H1 (cell line): ENCODE measurements around the gene USP43. TPM values are rescaled to one million over a fixed set of nuclear protein-coding genes. Genes with fewer than 3 reads are reported as not detected.

Experiments used
- CTCF ChIA-PET: fragments of 300-600 bp; sonication (Branson Sonifier 250); formaldehyde crosslinking; loops from one replicate; lab custom pipeline; 2021; ENCODE audit not compliant: partially characterized antibody; lab: Charles Lee
- POLR2A ChIA-PET: fragments of 300-600 bp; sonication (Branson Sonifier 250); formaldehyde crosslinking; loops from one replicate; lab custom pipeline; 2021; ENCODE audit warnings: inconsistent platforms; ENCODE audit not compliant: partially characterized antibody; lab: Charles Lee
- DNase-seq, 2 experiments: peaks; one replicate each; pipeline versions ENCODE4 v3.0.0 to v3.0.0-alpha.2; 2010 to 2022; ENCODE audit warnings: low spot score in 2 of 2, low read depth in 1 of 2, mixed read lengths in 1 of 2
- FAIRE-seq: peaks from 2 replicates; lab custom pipeline; 2011; peaks lifted over from hg19 to GRCh38; lab: Jason Lieb, UNC
- H2AFZ ChIP-seq: 2 replicates; pipeline ENCODE4 v1.8.1; 2012; ENCODE audit warnings: low read length, inconsistent platforms
- H2AK5ac ChIP-seq: 2 replicates; pipeline ENCODE4 v1.6.1; 2013; ENCODE audit warnings: low read depth, low read length
- H2BK120ac ChIP-seq: replicated peaks from 2 replicates; pipeline ENCODE3; 2013; ENCODE audit warnings: low read depth, low read length, inconsistent platforms
- H2BK12ac ChIP-seq: 2 replicates; pipeline ENCODE4 v1.6.1; 2013; ENCODE audit warnings: low read depth, low read length
- H2BK15ac ChIP-seq: 2 replicates; pipeline ENCODE4 v1.6.1; 2013; ENCODE audit warnings: low read length
- H2BK20ac ChIP-seq: 2 replicates; pipeline ENCODE4 v1.6.1; 2013; ENCODE audit warnings: low read length
- H2BK5ac ChIP-seq: 2 replicates; pipeline ENCODE4 v1.6.1; 2013; ENCODE audit warnings: low read depth, low read length
- H3K14ac ChIP-seq: 2 replicates; pipeline ENCODE4 v1.6.1; 2013; ENCODE audit warnings: inconsistent platforms; ENCODE audit not compliant: insufficient read length
- H3K18ac ChIP-seq: 2 replicates; pipeline ENCODE4 v1.6.1; 2013; ENCODE audit warnings: low read length; ENCODE audit errors: extremely low read depth
- H3K23ac ChIP-seq: 2 replicates; pipeline ENCODE4 v1.6.1; 2013; ENCODE audit warnings: inconsistent platforms; ENCODE audit not compliant: insufficient read length
- H3K23me2 ChIP-seq: 2 replicates; pipeline ENCODE4 v1.6.1; 2013; ENCODE audit warnings: low read depth, low read length
- H3K27ac ChIP-seq: 2 replicates; pipeline ENCODE4 v1.6.1; 2011; ENCODE audit warnings: low read depth, low read length, inconsistent platforms
- H3K27me3 ChIP-seq, 4 experiments: replicated peaks in 1 of 4; 1 replicate in 1 of 4; 2 replicates in 3 of 4; pipeline versions ENCODE4 v1.6.1 to v1.8.1; 2011 to 2013; ENCODE audit warnings: low read length in 3 of 4, mild to moderate bottlenecking in 3 of 4, inconsistent platforms in 2 of 4, mixed read lengths in 2 of 4, moderate library complexity in 1 of 4; ENCODE audit not compliant: control insufficient read depth in 3 of 4, insufficient read depth in 3 of 4; ENCODE audit errors: extremely low read depth in 1 of 4
- H3K36me3 ChIP-seq, 4 experiments: 2 replicates each; pipeline versions ENCODE4 v1.6.1 to v1.8.1; 2011 to 2013; ENCODE audit warnings: mild to moderate bottlenecking in 4 of 4, low read length in 3 of 4, moderate library complexity in 2 of 4, control low read depth in 1 of 4, inconsistent platforms in 1 of 4; ENCODE audit not compliant: insufficient read depth in 4 of 4, control insufficient read depth in 2 of 4
- H3K4ac ChIP-seq: replicated peaks from 2 replicates; pipeline ENCODE3; 2013; ENCODE audit warnings: low read length, low read depth, mixed read lengths, inconsistent platforms; ENCODE audit not compliant: insufficient read length
- H3K4me1 ChIP-seq, 4 experiments: replicated peaks in 1 of 4; 1 replicate in 1 of 4; 2 replicates in 3 of 4; pipeline versions ENCODE4 v1.6.1 to v1.8.1; 2011 to 2013; ENCODE audit warnings: low read length in 3 of 4, inconsistent platforms in 2 of 4, mixed read lengths in 1 of 4; ENCODE audit not compliant: insufficient read depth in 4 of 4, control insufficient read depth in 3 of 4
- H3K4me2 ChIP-seq, 2 experiments: 2 replicates each; pipeline versions ENCODE4 v1.6.1 to v1.8.1; 2011 to 2013; ENCODE audit warnings: low read depth in 2 of 2, low read length in 2 of 2, control low read depth in 1 of 2, inconsistent platforms in 1 of 2, mild to moderate bottlenecking in 1 of 2; ENCODE audit not compliant: insufficient read depth in 1 of 2
- H3K4me3 ChIP-seq, 4 experiments: fragments of 200-600, 300-600 bp in 1 of 4; sonication (generic), shearing (Covaris generic), sonication (Bioruptor Twin) in 1 of 4; 2 replicates each; pipeline versions ENCODE4 v1.5.1 to v1.8.1; 2011 to 2016; ENCODE audit warnings: low read length in 4 of 4, low read depth in 3 of 4, control low read depth in 2 of 4, inconsistent platforms in 2 of 4, mild to moderate bottlenecking in 2 of 4, mixed read lengths in 1 of 4, moderate library complexity in 1 of 4; ENCODE audit not compliant: insufficient read depth in 2 of 4; ENCODE audit errors: extremely low read depth in 1 of 4
- H3K56ac ChIP-seq: replicated peaks from 2 replicates; pipeline ENCODE3; 2013; ENCODE audit warnings: low read depth, mild to moderate bottlenecking, mixed read lengths, low read length, inconsistent platforms; ENCODE audit not compliant: insufficient read length
- H3K79me1 ChIP-seq: 2 replicates; pipeline ENCODE4 v1.6.1; 2013; ENCODE audit warnings: low read depth, low read length, control low read depth
- H3K79me2 ChIP-seq, 2 experiments: 2 replicates each; pipeline versions ENCODE4 v1.6.1 to v1.8.1; 2012 to 2013; ENCODE audit warnings: low read length in 2 of 2, mild to moderate bottlenecking in 2 of 2, inconsistent platforms in 1 of 2; ENCODE audit not compliant: insufficient read depth in 2 of 2, control insufficient read depth in 1 of 2
- H3K9ac ChIP-seq, 4 experiments: replicated peaks in 1 of 4; 1 replicate in 1 of 4; 2 replicates in 3 of 4; pipeline versions ENCODE4 v1.6.1 to v1.8.1; 2011 to 2013; ENCODE audit warnings: low read depth in 3 of 4, low read length in 3 of 4, control low read depth in 2 of 4, mild to moderate bottlenecking in 2 of 4, moderate library complexity in 2 of 4, inconsistent platforms in 1 of 4; ENCODE audit errors: extremely low read depth in 1 of 4
- H3K9me3 ChIP-seq, 2 experiments: 2 replicates each; pipeline versions ENCODE4 v1.6.1 to v1.8.1; 2012 to 2013; ENCODE audit warnings: mild to moderate bottlenecking in 2 of 2, moderate library complexity in 2 of 2, control low read depth in 1 of 2, inconsistent platforms in 1 of 2, low read depth in 1 of 2, low read length in 1 of 2, mixed read lengths in 1 of 2; ENCODE audit not compliant: insufficient read depth in 2 of 2
- H4K20me1 ChIP-seq, 2 experiments: replicated peaks in 1 of 2; 2 replicates each; pipeline versions ENCODE3 to v1.8.1; 2011 to 2013; ENCODE audit warnings: inconsistent platforms in 2 of 2, low read length in 2 of 2, mild to moderate bottlenecking in 1 of 2; ENCODE audit not compliant: insufficient read depth in 2 of 2, control insufficient read depth in 1 of 2
- H4K5ac ChIP-seq: 2 replicates; pipeline ENCODE4 v1.6.1; 2013; ENCODE audit warnings: low read length, low read depth, mixed read lengths, inconsistent platforms; ENCODE audit not compliant: insufficient read length
- H4K8ac ChIP-seq: 2 replicates; pipeline ENCODE4 v1.8.0; 2013; ENCODE audit warnings: mild to moderate bottlenecking, moderate library complexity, low read length, inconsistent platforms; ENCODE audit not compliant: insufficient read depth; ENCODE audit errors: extremely low read depth
- H4K91ac ChIP-seq: replicated peaks from 2 replicates; pipeline ENCODE3; 2013; ENCODE audit warnings: low read length, mixed read lengths, inconsistent platforms; ENCODE audit not compliant: insufficient read length
- ASH2L ChIP-seq: fragments of 200-600, 300-600 bp; sonication (generic); IDR thresholded peaks from one replicate; pipeline ENCODE4 v1.7.1; 2017; ENCODE audit warnings: low read length
- BCL11A ChIP-seq, 2 experiments: IDR thresholded peaks; one replicate each; pipeline ENCODE4 v1.6.1; 2011; ENCODE audit warnings: low read depth in 2 of 2, low read length in 2 of 2, mild to moderate bottlenecking in 2 of 2
- CHD2 ChIP-seq: IDR thresholded peaks from 2 replicates; pipeline ENCODE4 v1.6.1; 2012; ENCODE audit warnings: low read length, improper control_type of control experiment
- EZH2 ChIP-seq: fragments of 200-600 bp; sonication (generic); IDR thresholded peaks from 2 replicates; pipeline ENCODE4 v1.7.1; 2012; ENCODE audit warnings: low read depth, mild to moderate bottlenecking, moderate library complexity, low read length, inconsistent platforms; ENCODE audit not compliant: severe bottlenecking
- HDAC2 ChIP-seq, 2 experiments: fragments of 300-600 bp in 1 of 2; sonication (generic) in 1 of 2; IDR thresholded peaks; 2 replicates each; pipeline ENCODE4 v1.6.1; 2011 to 2012; ENCODE audit warnings: low read depth in 2 of 2, low read length in 2 of 2, mild to moderate bottlenecking in 2 of 2, moderate library complexity in 2 of 2, borderline replicate concordance in 1 of 2, inconsistent platforms in 1 of 2
- KDM4A ChIP-seq: IDR thresholded peaks from one replicate; pipeline ENCODE4 v1.7.1; 2012; ENCODE audit warnings: low read depth, mild to moderate bottlenecking, moderate library complexity, low read length, inconsistent platforms; ENCODE audit not compliant: severe bottlenecking
- KDM5A ChIP-seq: fragments of 200-600 bp; IDR thresholded peaks from 2 replicates; pipeline ENCODE4 v1.7.1; 2012; ENCODE audit warnings: mild to moderate bottlenecking, low read length, inconsistent platforms, mixed read lengths
- SIN3A ChIP-seq, 2 experiments: IDR thresholded peaks in 1 of 2; conservative IDR thresholded peaks in 1 of 2; 2 replicates each; pipeline ENCODE4 v1.6.1; 2011 to 2012; ENCODE audit warnings: low read length in 2 of 2, improper control_type of control experiment in 1 of 2, low read depth in 1 of 2, mild to moderate bottlenecking in 1 of 2
- SIX5 ChIP-seq: IDR thresholded peaks from 2 replicates; pipeline ENCODE4 v1.6.1; 2011; ENCODE audit warnings: mild to moderate bottlenecking, low read depth, low read length
- WGBS, 2 experiments: shearing (Covaris generic) in 1 of 2; methylation state at CpG; one replicate each; pipeline versions ENCODE4 v1.1.6 to v1.1.7; 2013 to 2015; ENCODE audit warnings: low lambda C conversion rate in 2 of 2, mixed read lengths in 2 of 2, inconsistent platforms in 1 of 2, low coverage in 1 of 2, missing lambda C conversion rate in 1 of 2; ENCODE audit not compliant: insufficient replicate concordance in 2 of 2, insufficient coverage in 1 of 2, insufficient read length in 1 of 2; ENCODE audit errors: extremely low coverage in 1 of 2, missing lambda C conversion rate in 1 of 2; 5-methylcytosine and 5-hydroxymethylcytosine counted together
- polyA plus RNA-seq, 7 experiments: library from polyadenylated mRNA; depleted of rRNA in 3 of 7; stranded (reverse) in 5 of 7; unstranded in 2 of 7; fragments of >200 nt in 5 of 7; fragments of 200-250 nt in 2 of 7; gene quantifications; 1 replicate in 5 of 7; 2 replicates in 1 of 7; 4 replicates in 1 of 7; pipeline versions ENCODE4 v1.2.1 to v1.2.3, GENCODE V29; 2011 to 2013; ENCODE audit warnings: missing spikeins in 2 of 7, mixed read lengths in 2 of 7
- total RNA-seq: library from RNA; stranded (reverse); fragmentation: NEBNext Ultra II Directional; extraction: Animal tissue kit (Norgen Biotek cat#: 25700); gene quantifications from 2 replicates; pipeline ENCODE4 v1.2.1, GENCODE V29; 2021
- TF ChIP-seq, protein P1 (sequence below): IDR thresholded peaks from 2 replicates; pipeline ENCODE4 v1.6.1; 2011; ENCODE audit warnings: low read depth, mild to moderate bottlenecking, low read length; ENCODE audit not compliant: insufficient read depth

Gene USP43
- total and polyA plus RNA-seq, 2 of the 8 experiments (the other 6 are each of a cell fraction or from before 2014, with no cell fraction given): 3.0 to 7.2 TPM

DNA sequence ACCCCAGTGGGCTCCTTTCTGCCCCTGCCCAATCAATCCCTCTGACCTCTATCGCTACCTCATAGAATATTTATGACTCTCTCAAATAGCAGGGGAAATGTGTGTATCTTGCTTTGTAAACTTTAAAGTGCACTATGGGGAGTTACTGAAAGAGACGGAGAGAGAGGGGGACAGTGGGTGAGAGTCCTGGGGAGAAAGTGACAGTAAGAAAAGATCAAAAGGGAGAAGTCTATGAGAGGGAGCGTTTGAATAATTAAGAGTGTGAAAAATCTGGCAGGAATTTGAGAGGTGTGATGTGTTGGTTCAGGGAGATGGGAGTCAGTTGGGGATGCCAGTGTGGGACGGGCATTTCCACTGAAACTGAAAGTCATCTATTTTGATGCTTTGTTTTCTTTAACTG, 32.6 kb downstream of the USP43 start:
- no peak overlapping the region for H2BK120ac ChIP-seq
- no peak overlapping the region for H3K4me2 ChIP-seq
- CTCF ChIA-PET: interaction anchor here (0.7 to 5.0 kb wide), 3 partner anchors 11 to 101 kb away, joined by 3 to 45 read pairs (median 10); partner anchors contain the start of genes CFAP52 and STX8
- no peak for TF ChIP-seq SIN3A (conservative IDR thresholded peaks at IDR 0.05 in 1 of 2, IDR thresholded peaks at IDR 0.05 in 1 of 2; ENCODE audit: low read depth in 1 of 2, low read length in 2 of 2)
- TF ChIP-seq EZH2: no peak
- TF ChIP-seq SIX5: no peak
- no peak for TF ChIP-seq CHD2
- no peak for TF ChIP-seq KDM5A
- TF ChIP-seq, protein P1, sequence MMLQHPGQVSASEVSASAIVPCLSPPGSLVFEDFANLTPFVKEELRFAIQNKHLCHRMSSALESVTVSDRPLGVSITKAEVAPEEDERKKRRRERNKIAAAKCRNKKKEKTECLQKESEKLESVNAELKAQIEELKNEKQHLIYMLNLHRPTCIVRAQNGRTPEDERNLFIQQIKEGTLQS: no peak
- TF ChIP-seq HDAC2 (IDR thresholded peaks at IDR 0.05; ENCODE audit: borderline replicate concordance in 1 of 2, low read depth in 2 of 2, low read length in 2 of 2): no peak
- no peak for TF ChIP-seq BCL11A (IDR thresholded peaks at IDR 0.05; ENCODE audit: low read depth in 2 of 2, low read length in 2 of 2)
- TF ChIP-seq ASH2L: no peak
- no peak for TF ChIP-seq KDM4A

More for the DNA sequence above, 32.6 kb downstream of the USP43 start:
- Histone ChIP-seq H3K27ac (no peak overlapping the region), H3K4me3 (no peak overlapping the region), H3K9ac (no peak overlapping the region), H3K4ac (no peak overlapping the region), H2AK5ac (no peak overlapping the region), H4K91ac (no peak overlapping the region), H2BK12ac (no peak overlapping the region), H2BK15ac (no peak overlapping the region), H3K79me2 (no peaks in the 10 kb centered on the region), H3K27me3 (no peaks in the 10 kb centered on the region), H2AFZ (no peak overlapping the region), H3K14ac (no peak overlapping the region), H2BK20ac (no peak overlapping the region), H3K36me3 (peaks cover 0 to 14% (median 6%) of the 10 kb centered on the region in 4 experiments; a peak in 4 of 8 replicates), H3K56ac (no peak overlapping the region), H4K20me1 (peaks cover 0 to 3% of the 10 kb centered on the region in 2 experiments), H4K5ac (no peak overlapping the region), H3K23ac (no peak overlapping the region), H3K18ac (no peak overlapping the region), H2BK5ac (no peak overlapping the region), H3K23me2 (no peaks in the 10 kb centered on the region; the same call in 1 of the 2 replicates), H3K4me1 (no peaks in the 10 kb centered on the region), H4K8ac (no peak overlapping the region), H3K9me3 (peaks cover 7 to 11% of the 10 kb centered on the region in 2 experiments), H3K79me1 (no peaks in the 10 kb centered on the region)
- 88 to 100% methylated on average over 1 to 4 of the region's 4 CpGs for WGBS, 2 experiments
- FAIRE-seq: no peak
- no peak for DNase-seq
- POLR2A ChIA-PET: no interaction called here
